Muscle of arm (tissue), 12 donors: Measurements from ENCODE around the gene ST8SIA1. TPM values are rescaled to one million over a fixed set of nuclear protein-coding genes. Genes with fewer than 3 reads are reported as not detected.
"Not testable (repeated sequence)": the region's sequence is repeated elsewhere in the genome, so short reads cannot be mapped to it uniquely, and the experiment has no call there.

Experiments used
- DNase-seq: peaks from one replicate; pipeline ENCODE4 v3.0.0-alpha.2; 2013
- polyA plus RNA-seq, 12 donors: library from polyadenylated mRNA; unstranded; fragments of 120-200 nt; gene quantifications; one replicate each; pipeline ENCODE4 v1.2.1, GENCODE V29; 2013; ENCODE audit not compliant: insufficient read length in 12 of 12

The ST8SIA1 gene
- polyA plus RNA-seq, 12 donors: 7.8 to 27.8 (median 9.3) TPM; not detected in 1

- DNase-seq: no peak
Observed at GRCh38 chr12:22180705-22181104, 153.8 kb downstream of the ST8SIA1 start.

GRCh38 chr12:22173177-22173576 lies 161.3 kb downstream of the ST8SIA1 start:
- no peak for DNase-seq

GRCh38 chr12:22172501-22172900 lies 162.0 kb downstream of the ST8SIA1 start:
- no peak for DNase-seq

DNA sequence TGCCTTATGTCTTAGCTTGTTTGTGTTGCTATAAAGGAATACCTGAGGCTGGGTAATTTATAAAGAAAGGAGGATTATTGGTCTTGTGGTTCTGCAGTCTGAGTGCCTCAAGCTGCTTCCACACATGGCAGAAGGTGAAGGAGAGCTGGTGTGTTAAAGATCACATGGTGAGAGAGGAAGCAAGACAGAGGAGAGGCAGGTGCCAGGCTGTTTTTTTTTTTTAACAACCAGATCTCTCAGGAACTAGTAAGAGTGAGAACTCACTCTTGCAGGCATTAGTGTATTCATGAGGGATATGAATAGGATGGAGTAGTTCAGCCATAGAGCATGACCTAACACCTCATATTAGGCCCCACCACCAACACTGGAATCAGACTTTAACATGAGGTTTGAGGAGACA lies 165.1 kb downstream of the ST8SIA1 start:
- no peak for DNase-seq

GRCh38 chr12:22164139-22164538 lies 170.4 kb downstream of the ST8SIA1 start:
- DNase-seq: no peak

DNA sequence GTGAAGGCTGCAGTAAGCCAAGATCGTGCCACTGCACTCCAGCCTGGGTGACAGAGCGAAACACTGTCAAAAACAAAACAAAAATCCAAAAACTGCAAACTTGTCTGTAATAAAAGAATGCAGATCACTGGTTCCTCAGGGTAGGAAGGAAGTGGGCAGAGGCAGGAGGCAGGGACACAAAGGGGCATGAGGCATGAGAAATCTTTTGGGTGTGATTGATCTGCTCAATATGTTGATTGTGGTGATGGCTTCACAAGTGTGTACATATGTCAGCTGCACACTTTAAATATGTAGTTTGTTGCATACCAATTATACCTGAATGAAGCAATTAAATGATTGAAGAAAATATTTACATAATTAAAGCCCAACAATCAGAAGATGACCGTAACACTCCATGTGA lies 170.9 kb downstream of the ST8SIA1 start:
- DNase-seq: no peak

GRCh38 chr12:22160396-22161003 lies 174.0 kb downstream of the ST8SIA1 start:
- DNase-seq: peak; percentile 3

DNA sequence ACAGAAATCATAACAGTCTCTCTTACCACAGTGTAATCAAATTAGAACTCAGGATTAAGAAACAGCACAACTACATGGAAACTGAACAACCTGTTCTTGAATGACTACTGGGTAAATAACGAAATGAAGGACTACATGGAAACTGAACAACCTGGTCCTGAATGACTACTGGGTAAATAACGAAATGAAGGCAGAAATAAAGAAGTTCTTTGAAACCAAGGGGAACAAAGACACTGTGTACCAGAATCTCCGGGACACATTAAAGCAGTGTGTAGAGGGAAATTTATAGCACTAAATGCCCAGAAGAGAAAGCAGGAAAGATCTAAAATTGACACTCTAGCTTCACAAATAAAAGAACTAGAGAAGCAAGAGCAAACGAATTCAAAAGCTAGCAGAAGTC lies 185.2 kb downstream of the ST8SIA1 start:
- not testable (repeated sequence) for DNase-seq

GRCh38 chr12:22146686-22147085 lies 187.8 kb downstream of the ST8SIA1 start:
- not testable (repeated sequence) for DNase-seq

Other genes starting within 250 kb of the ST8SIA1 start
- 10 to 100 TPM in 11 of 12 donors, not detected in 1; 23.9 to 58.6 (median 37.6) TPM for gene C2CD5, start 209.8 kb upstream of the ST8SIA1 start, polyA plus RNA-seq